ENCODE results near the gene DHDH. TPM values are rescaled to one million over a fixed set of nuclear protein-coding genes. Genes with fewer than 3 reads are reported as not detected.

Gene DHDH
- total and polyA plus RNA-seq, 2 of the 13 experiments (the other 11 are each of a cell fraction or from before 2014, with no cell fraction given) = 0.13 to 0.91 TPM

DNA sequence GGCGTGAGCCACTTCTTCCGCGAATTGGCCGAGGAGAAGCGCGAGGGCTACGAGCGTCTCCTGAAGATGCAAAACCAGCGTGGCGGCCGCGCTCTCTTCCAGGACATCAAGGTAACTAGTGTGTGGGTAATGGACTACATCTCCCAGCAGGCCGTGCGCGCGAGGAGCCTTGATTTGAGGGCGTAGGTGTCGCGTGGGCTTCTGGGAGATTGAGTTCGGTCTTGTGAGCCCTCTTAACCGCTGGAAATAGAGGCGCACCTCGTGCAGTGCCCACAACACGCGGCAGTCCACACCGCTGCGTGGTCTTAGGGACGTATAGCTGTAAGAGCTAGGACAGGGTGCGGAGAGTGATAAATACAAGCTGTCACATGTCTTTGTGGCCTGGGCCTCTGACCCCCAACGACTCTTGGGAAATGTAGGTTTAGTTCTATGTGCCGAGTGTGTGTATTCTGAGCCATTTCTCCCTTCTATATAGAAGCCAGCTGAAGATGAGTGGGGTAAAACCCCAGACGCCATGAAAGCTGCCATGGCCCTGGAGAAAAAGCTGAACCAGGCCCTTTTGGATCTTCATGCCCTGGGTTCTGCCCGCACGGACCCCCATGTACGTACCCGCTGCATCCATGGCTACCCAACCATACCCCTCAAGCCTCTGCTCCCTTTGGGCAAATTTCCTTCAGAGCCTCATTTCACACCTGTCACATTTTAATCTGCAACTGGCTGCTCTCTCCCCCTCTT lies 32.5 kb downstream of the DHDH start (continued):
- no peak for TF ChIP-seq ZNF44 (CRISPR knock-in tag; IDR thresholded peaks at IDR 0.05)
- TF ChIP-seq NFKBIZ (CRISPR knock-in tag; IDR thresholded peaks at IDR 0.05) = no peak
- TF ChIP-seq, protein P1, sequence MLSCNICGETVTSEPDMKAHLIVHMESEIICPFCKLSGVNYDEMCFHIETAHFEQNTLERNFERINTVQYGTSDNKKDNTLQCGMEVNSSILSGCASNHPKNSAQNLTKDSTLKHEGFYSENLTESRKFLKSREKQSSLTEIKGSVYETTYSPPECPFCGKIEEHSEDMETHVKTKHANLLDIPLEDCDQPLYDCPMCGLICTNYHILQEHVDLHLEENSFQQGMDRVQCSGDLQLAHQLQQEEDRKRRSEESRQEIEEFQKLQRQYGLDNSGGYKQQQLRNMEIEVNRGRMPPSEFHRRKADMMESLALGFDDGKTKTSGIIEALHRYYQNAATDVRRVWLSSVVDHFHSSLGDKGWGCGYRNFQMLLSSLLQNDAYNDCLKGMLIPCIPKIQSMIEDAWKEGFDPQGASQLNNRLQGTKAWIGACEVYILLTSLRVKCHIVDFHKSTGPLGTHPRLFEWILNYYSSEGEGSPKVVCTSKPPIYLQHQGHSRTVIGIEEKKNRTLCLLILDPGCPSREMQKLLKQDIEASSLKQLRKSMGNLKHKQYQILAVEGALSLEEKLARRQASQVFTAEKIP (CRISPR knock-in tag; IDR thresholded peaks at IDR 0.05; ENCODE audit: borderline replicate concordance) = no peak
- TF ChIP-seq ZNF335 (CRISPR knock-in tag; IDR thresholded peaks at IDR 0.05) = no peak
- no peak for TF ChIP-seq SRF (IDR thresholded peaks at IDR 0.05; ENCODE audit: low read depth, low read length)
- TF ChIP-seq, protein P2, sequence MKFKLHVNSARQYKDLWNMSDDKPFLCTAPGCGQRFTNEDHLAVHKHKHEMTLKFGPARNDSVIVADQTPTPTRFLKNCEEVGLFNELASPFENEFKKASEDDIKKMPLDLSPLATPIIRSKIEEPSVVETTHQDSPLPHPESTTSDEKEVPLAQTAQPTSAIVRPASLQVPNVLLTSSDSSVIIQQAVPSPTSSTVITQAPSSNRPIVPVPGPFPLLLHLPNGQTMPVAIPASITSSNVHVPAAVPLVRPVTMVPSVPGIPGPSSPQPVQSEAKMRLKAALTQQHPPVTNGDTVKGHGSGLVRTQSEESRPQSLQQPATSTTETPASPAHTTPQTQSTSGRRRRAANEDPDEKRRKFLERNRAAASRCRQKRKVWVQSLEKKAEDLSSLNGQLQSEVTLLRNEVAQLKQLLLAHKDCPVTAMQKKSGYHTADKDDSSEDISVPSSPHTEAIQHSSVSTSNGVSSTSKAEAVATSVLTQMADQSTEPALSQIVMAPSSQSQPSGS (CRISPR knock-in tag; IDR thresholded peaks at IDR 0.05) = no peak
- TF ChIP-seq, protein P3, sequence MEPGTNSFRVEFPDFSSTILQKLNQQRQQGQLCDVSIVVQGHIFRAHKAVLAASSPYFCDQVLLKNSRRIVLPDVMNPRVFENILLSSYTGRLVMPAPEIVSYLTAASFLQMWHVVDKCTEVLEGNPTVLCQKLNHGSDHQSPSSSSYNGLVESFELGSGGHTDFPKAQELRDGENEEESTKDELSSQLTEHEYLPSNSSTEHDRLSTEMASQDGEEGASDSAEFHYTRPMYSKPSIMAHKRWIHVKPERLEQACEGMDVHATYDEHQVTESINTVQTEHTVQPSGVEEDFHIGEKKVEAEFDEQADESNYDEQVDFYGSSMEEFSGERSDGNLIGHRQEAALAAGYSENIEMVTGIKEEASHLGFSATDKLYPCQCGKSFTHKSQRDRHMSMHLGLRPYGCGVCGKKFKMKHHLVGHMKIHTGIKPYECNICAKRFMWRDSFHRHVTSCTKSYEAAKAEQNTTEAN (CRISPR knock-in tag; conservative IDR thresholded peaks at IDR 0.05) = no peak
- no peak for TF ChIP-seq HNRNPLL (IDR thresholded peaks at IDR 0.05; ENCODE audit: low read depth, low read length, poor library complexity, severe bottlenecking)
- TF ChIP-seq SOX6 (IDR thresholded peaks at IDR 0.05) = no peak
- TF ChIP-seq SOX6 (CRISPR knock-in tag; IDR thresholded peaks at IDR 0.05) = no peak
- no peak for TF ChIP-seq ASH2L (IDR thresholded peaks at IDR 0.05; ENCODE audit: insufficient read length, low read depth, low read length)
- TF ChIP-seq DR1 (CRISPR knock-in tag; IDR thresholded peaks at IDR 0.05) = no peak
- TF ChIP-seq, protein P4, sequence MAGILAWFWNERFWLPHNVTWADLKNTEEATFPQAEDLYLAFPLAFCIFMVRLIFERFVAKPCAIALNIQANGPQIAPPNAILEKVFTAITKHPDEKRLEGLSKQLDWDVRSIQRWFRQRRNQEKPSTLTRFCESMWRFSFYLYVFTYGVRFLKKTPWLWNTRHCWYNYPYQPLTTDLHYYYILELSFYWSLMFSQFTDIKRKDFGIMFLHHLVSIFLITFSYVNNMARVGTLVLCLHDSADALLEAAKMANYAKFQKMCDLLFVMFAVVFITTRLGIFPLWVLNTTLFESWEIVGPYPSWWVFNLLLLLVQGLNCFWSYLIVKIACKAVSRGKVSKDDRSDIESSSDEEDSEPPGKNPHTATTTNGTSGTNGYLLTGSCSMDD (CRISPR knock-in tag; IDR thresholded peaks at IDR 0.05) = no peak
- TF ChIP-seq PHF5A (CRISPR knock-in tag; IDR thresholded peaks at IDR 0.05; ENCODE audit: low read depth, unreplicated experiment) = no peak
- no peak for TF ChIP-seq ZNF782 (CRISPR knock-in tag; IDR thresholded peaks at IDR 0.05; ENCODE audit: borderline replicate concordance)
